ENCODE measurements around the gene LBHD2.

DNA sequence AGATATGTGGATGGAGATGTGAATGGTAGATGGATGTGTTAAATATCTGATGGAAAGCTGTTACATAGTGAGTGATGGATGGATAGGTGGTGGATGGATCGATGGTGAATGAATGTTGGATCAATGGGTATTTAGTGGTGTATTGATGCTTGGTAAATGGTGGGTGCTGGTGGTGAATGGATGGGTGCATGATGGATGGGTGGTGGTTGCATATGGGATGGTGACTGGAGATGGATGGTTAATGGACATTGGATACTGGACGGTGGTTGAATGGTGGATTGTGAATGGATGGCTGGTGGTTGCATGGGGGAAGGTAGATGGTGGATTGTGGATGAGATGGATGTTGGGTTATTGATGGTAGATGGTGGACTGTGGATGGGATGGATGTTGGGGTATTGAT, 2.1 kb upstream of the LBHD2 start:
- TF ChIP-seq, protein P1, sequence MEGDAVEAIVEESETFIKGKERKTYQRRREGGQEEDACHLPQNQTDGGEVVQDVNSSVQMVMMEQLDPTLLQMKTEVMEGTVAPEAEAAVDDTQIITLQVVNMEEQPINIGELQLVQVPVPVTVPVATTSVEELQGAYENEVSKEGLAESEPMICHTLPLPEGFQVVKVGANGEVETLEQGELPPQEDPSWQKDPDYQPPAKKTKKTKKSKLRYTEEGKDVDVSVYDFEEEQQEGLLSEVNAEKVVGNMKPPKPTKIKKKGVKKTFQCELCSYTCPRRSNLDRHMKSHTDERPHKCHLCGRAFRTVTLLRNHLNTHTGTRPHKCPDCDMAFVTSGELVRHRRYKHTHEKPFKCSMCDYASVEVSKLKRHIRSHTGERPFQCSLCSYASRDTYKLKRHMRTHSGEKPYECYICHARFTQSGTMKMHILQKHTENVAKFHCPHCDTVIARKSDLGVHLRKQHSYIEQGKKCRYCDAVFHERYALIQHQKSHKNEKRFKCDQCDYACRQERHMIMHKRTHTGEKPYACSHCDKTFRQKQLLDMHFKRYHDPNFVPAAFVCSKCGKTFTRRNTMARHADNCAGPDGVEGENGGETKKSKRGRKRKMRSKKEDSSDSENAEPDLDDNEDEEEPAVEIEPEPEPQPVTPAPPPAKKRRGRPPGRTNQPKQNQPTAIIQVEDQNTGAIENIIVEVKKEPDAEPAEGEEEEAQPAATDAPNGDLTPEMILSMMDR (IDR thresholded peaks at IDR 0.05) = no peak
- TF ChIP-seq MXI1 (IDR thresholded peaks at IDR 0.05; ENCODE audit: low read depth, low read length) (no peak), YY1 (IDR thresholded peaks at IDR 0.05; ENCODE audit: low read depth) (no peak), SIN3A (IDR thresholded peaks at IDR 0.05; ENCODE audit: borderline replicate concordance, low read depth, low read length) (no peak)
